Upper lobe of left lung (tissue), 4 donors: Measurements from ENCODE around the gene MXI1.

Experiments
- EP300 ChIP-seq, 4 donors: sonication (generic); formaldehyde crosslinking; IDR thresholded peaks; one replicate each; pipeline ENCODE4 v1.5.1; 2017; ENCODE audit warnings: antibody characterized with exemption in 4 of 4, control low read depth in 2 of 4
- POLR2A ChIP-seq, 4 donors: fragments of 450-650 bp; IDR thresholded peaks; one replicate each; pipeline ENCODE4 v1.5.1; 2016 to 2017; ENCODE audit warnings: antibody characterized with exemption in 4 of 4, mild to moderate bottlenecking in 2 of 4
- POLR2AphosphoS5 ChIP-seq, 2 donors: sonication (generic); formaldehyde crosslinking; IDR thresholded peaks; one replicate each; pipeline ENCODE4 v1.5.1; 2017; ENCODE audit warnings: antibody characterized with exemption in 2 of 2
- TF ChIP-seq, protein P1 (sequence below), 6 experiments: fragments of 450-650 bp in 4 of 6; fragments of 200-600 bp in 2 of 6; sonication (generic) in 2 of 6; IDR thresholded peaks; one replicate each; pipeline ENCODE4 v1.5.1; 2016 to 2019; ENCODE audit warnings: antibody characterized with exemption in 6 of 6

- TF ChIP-seq, protein P1, sequence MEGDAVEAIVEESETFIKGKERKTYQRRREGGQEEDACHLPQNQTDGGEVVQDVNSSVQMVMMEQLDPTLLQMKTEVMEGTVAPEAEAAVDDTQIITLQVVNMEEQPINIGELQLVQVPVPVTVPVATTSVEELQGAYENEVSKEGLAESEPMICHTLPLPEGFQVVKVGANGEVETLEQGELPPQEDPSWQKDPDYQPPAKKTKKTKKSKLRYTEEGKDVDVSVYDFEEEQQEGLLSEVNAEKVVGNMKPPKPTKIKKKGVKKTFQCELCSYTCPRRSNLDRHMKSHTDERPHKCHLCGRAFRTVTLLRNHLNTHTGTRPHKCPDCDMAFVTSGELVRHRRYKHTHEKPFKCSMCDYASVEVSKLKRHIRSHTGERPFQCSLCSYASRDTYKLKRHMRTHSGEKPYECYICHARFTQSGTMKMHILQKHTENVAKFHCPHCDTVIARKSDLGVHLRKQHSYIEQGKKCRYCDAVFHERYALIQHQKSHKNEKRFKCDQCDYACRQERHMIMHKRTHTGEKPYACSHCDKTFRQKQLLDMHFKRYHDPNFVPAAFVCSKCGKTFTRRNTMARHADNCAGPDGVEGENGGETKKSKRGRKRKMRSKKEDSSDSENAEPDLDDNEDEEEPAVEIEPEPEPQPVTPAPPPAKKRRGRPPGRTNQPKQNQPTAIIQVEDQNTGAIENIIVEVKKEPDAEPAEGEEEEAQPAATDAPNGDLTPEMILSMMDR (IDR thresholded peaks at IDR 0.05), result no peak
- TF ChIP-seq POLR2AphosphoS5 (IDR thresholded peaks at IDR 0.05), result no peak
- no peak for TF ChIP-seq EP300 (IDR thresholded peaks at IDR 0.05)
- no peak for TF ChIP-seq POLR2A (IDR thresholded peaks at IDR 0.05)
Measured at GRCh38 chr10:110165239-110165638, 42.2 kb upstream of the MXI1 start.
